ENCODE data around the gene SPG11. TPM values are rescaled to one million over a fixed set of nuclear protein-coding genes. Genes with fewer than 3 reads are reported as not detected.

The SPG11 gene
- total RNA-seq, 1 experiment from 2014 or later, result 38.3 TPM

DNA sequence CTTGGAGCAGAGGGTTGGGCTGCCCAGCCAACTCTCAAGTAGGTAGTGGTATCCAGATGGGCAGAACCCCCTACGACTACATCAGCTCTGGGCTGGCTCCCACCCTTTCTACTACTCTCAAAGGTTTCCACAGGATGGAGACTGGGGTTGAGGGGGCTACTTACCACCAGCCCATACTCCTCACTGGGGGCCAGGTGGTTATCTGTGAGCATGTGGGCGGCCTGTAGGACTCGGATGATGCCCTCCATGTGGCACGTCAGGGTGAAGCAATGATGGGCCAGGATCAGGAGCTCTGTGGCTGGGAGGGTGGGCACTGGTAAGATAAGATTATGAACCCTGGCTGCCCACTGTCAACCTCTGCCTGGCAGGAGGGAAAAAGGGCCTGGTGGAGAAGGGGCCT, 93.1 kb downstream of the SPG11 start:
- Histone ChIP-seq H3K18ac (ENCODE audit: insufficient read length, low read depth, low read length) (no peak overlapping the region), H2AFZ (ENCODE audit: low read length) (no peak overlapping the region), H4K8ac (replicated peaks; ENCODE audit: insufficient read length, low read depth, low read length) (no peak overlapping the region), H2AK5ac (ENCODE audit: insufficient read length, low read length) (no peak overlapping the region), H3K9me3 (ENCODE audit: control insufficient read depth, low read depth, low read length) (peaks cover 9% of the 10 kb centered on the region), H2BK12ac (ENCODE audit: insufficient read length, low read depth, low read length) (no peak overlapping the region), H3K27me3 (ENCODE audit: insufficient read depth, low read length) (no peaks in the 10 kb centered on the region), H3K27ac (ENCODE audit: insufficient read length, low read depth, low read length) (no peak overlapping the region), H2BK120ac (ENCODE audit: low read depth, low read length, poor library complexity, severe bottlenecking) (no peak overlapping the region), H3K23me2 (ENCODE audit: insufficient read length, low read depth, low read length, poor library complexity, severe bottlenecking) (no peaks in the 10 kb centered on the region), H2BK5ac (ENCODE audit: insufficient read length, low read length) (no peak overlapping the region), H3K14ac (ENCODE audit: insufficient read depth, low read length) (no peak overlapping the region), H3K23ac (ENCODE audit: insufficient read length, low read depth, low read length) (no peak overlapping the region), H3K4me1 (ENCODE audit: insufficient read depth, low read length) (no peaks in the 10 kb centered on the region), H2BK15ac (ENCODE audit: low read depth, low read length) (no peak overlapping the region), H3K56ac (ENCODE audit: insufficient read length, low read depth, low read length) (no peak overlapping the region), H3T11ph (ENCODE audit: low read length) (no peak overlapping the region), H3K4me2 (ENCODE audit: insufficient read depth, insufficient read length, low read length) (no peak overlapping the region), H3K4ac (ENCODE audit: low read depth, low read length) (no peak overlapping the region), H2BK20ac (ENCODE audit: low read depth, low read length, poor library complexity, severe bottlenecking) (no peak overlapping the region), H3K79me1 (ENCODE audit: insufficient read depth, low read depth, low read length, poor library complexity, severe bottlenecking) (no peaks in the 10 kb centered on the region), H3K9ac (ENCODE audit: extremely low read depth, insufficient read length, low read length) (no peak overlapping the region), H4K91ac (ENCODE audit: insufficient read length, low read depth, low read length) (no peak overlapping the region), H3K79me2 (ENCODE audit: insufficient read depth, low read length) (no peaks in the 10 kb centered on the region), H4K5ac (ENCODE audit: insufficient read length, low read depth, low read length) (no peak overlapping the region), H4K20me1 (ENCODE audit: control insufficient read depth, insufficient read depth, insufficient read length) (no peaks in the 10 kb centered on the region)
- Mint-ChIP-seq H3K36me3 (ENCODE audit: insufficient read depth in 1 of 3, low read depth in 3 of 3) (peaks cover 37 to 61% (median 57%) of the 10 kb centered on the region in 3 experiments), H3K4me1 (no peaks in the 10 kb centered on the region), H3K27me3 (ENCODE audit: low read depth) (no peaks in the 10 kb centered on the region), H3K4me3 (no peak overlapping the region), H3K27ac (0 out of 7 replicates have a peak overlapping the region, but pooled peaks of 1 of the 3 experiments have one; percentile 49), H3K9me3 (peaks cover under 1 to 5% of the 10 kb centered on the region in 2 experiments; a peak in 4 of 5 replicates)
- TF ChIP-seq, protein P1, sequence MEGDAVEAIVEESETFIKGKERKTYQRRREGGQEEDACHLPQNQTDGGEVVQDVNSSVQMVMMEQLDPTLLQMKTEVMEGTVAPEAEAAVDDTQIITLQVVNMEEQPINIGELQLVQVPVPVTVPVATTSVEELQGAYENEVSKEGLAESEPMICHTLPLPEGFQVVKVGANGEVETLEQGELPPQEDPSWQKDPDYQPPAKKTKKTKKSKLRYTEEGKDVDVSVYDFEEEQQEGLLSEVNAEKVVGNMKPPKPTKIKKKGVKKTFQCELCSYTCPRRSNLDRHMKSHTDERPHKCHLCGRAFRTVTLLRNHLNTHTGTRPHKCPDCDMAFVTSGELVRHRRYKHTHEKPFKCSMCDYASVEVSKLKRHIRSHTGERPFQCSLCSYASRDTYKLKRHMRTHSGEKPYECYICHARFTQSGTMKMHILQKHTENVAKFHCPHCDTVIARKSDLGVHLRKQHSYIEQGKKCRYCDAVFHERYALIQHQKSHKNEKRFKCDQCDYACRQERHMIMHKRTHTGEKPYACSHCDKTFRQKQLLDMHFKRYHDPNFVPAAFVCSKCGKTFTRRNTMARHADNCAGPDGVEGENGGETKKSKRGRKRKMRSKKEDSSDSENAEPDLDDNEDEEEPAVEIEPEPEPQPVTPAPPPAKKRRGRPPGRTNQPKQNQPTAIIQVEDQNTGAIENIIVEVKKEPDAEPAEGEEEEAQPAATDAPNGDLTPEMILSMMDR (conservative IDR thresholded peaks at IDR 0.05), result no peak
- no peak for DNase-seq
- no CpG with 5 or more reads among the region's 4 CpGs for WGBS (ENCODE audit: extremely low coverage, insufficient read length, low lambda C conversion rate)
